HG03095 (cell line): Measurements from ENCODE around the gene TPSG1.
"Not testable (repeated sequence)": the region's sequence is repeated elsewhere in the genome, so short reads cannot be mapped to it uniquely, and the experiment has no call there.

Experiments used
- ATAC-seq: cut with Tn5 transposase; IDR thresholded peaks from one replicate; pipeline ENCODE4 v1.9.1; 2021; ENCODE audit warnings: moderate library complexity; ENCODE audit not compliant: unreplicated experiment

The TPSG1 gene

GRCh38 chr16:1198671-1199346, 26.3 kb downstream of the TPSG1 start:
- ATAC-seq: not testable (repeated sequence)

- ATAC-seq: no peak
These were observed 26.9 kb downstream of the TPSG1 start for GRCh38 chr16:1198194-1198593.

GRCh38 chr16:1197237-1197866, 27.7 kb downstream of the TPSG1 start:
- no peak for ATAC-seq

- no peak for ATAC-seq
These were observed 28.6 kb downstream of the TPSG1 start for GRCh38 chr16:1196494-1196893.

- no peak for ATAC-seq
These were observed 29.7 kb downstream of the TPSG1 start for GRCh38 chr16:1195393-1195666.

- no peak for ATAC-seq
These were observed 30.2 kb downstream of the TPSG1 start for GRCh38 chr16:1194665-1195392.

GRCh38 chr16:1193825-1194581, 31.1 kb downstream of the TPSG1 start:
- ATAC-seq: no peak

GRCh38 chr16:1193143-1193824, 31.8 kb downstream of the TPSG1 start:
- no peak for ATAC-seq

- ATAC-seq: no peak
These were observed 32.5 kb downstream of the TPSG1 start for GRCh38 chr16:1192384-1193073.

GRCh38 chr16:1190789-1191188, 34.3 kb downstream of the TPSG1 start:
- ATAC-seq: not testable (repeated sequence)

- ATAC-seq: no peak
These were observed 35.6 kb downstream of the TPSG1 start for GRCh38 chr16:1189455-1189854.

GRCh38 chr16:1188432-1189189, 36.5 kb downstream of the TPSG1 start:
- ATAC-seq: no peak

- ATAC-seq: not testable (repeated sequence)
These were observed 39.4 kb downstream of the TPSG1 start for GRCh38 chr16:1185460-1186207.

GRCh38 chr16:1184980-1185379, 40.1 kb downstream of the TPSG1 start:
- ATAC-seq: no peak

GRCh38 chr16:1184156-1184868, 40.8 kb downstream of the TPSG1 start:
- no peak for ATAC-seq

GRCh38 chr16:1182950-1183907, 41.8 kb downstream of the TPSG1 start:
- ATAC-seq: no peak

- ATAC-seq: no peak
These were observed 42.8 kb downstream of the TPSG1 start for GRCh38 chr16:1182316-1182671.
